HepG2 (cell line): ENCODE results near the gene PRSS23. TPM values are rescaled to one million over a fixed set of nuclear protein-coding genes. Genes with fewer than 3 reads are reported as not detected.

Source experiments
- ATAC-seq: fragments of 200-7000 bp; cut with Tn5 transposase; 3 replicates; pipeline ENCODE4 v1.9.1; 2020; ENCODE audit warnings: mild to moderate bottlenecking, moderate library complexity
- BruUV-seq: library from RNA; stranded (reverse); fragments of 400-500 nt; replicated peaks from 2 replicates; lab custom pipeline; 2021; lab: Mats Ljungman, UMichigan
- CTCF ChIA-PET: fragments of 300-600 bp; formaldehyde crosslinking; extraction: SDS; loops from one replicate; lab custom pipeline; 2021; ENCODE audit warnings: low total read pairs, inconsistent platforms, low intra/inter-chr PET ratio; lab: Yijun Ruan, JAX
- POLR2A ChIA-PET: fragments of 350-600 bp; sonication (Branson Sonifier 250); formaldehyde crosslinking; loops from one replicate; lab custom pipeline; 2020; ENCODE audit warnings: antibody characterized with exemption, inconsistent platforms; lab: Yijun Ruan, JAX
- DNase-seq: peaks from one replicate; pipeline ENCODE4 v3.0.0-alpha.2; 2015; ENCODE audit warnings: low spot score
- FAIRE-seq: peaks from 3 replicates; lab custom pipeline; 2011; peaks lifted over from hg19 to GRCh38; lab: Jason Lieb, UNC
- H2AFZ ChIP-seq: one replicate; pipeline ENCODE4 v1.6.1; 2011; ENCODE audit warnings: low read length, inconsistent platforms
- H3K27ac ChIP-seq: fragments of 300-600 bp; 3 replicates; pipeline ENCODE4 v1.8.0; 2011; ENCODE audit warnings: mixed run types, mild to moderate bottlenecking, mixed read lengths, low read length, inconsistent platforms; ENCODE audit not compliant: insufficient read depth; ENCODE audit errors: extremely low read length
- H3K27me3 ChIP-seq, 2 experiments: fragments of 200-600 bp in 1 of 2; 2 replicates in 1 of 2; 3 replicates in 1 of 2; pipeline versions ENCODE4 v1.6.0 to v1.8.0; 2011; ENCODE audit warnings: low read length in 2 of 2, mild to moderate bottlenecking in 2 of 2, moderate library complexity in 2 of 2, inconsistent platforms in 1 of 2; ENCODE audit not compliant: insufficient read depth in 2 of 2, control insufficient read depth in 1 of 2
- H3K36me3 ChIP-seq, 2 experiments: fragments of 200-600 bp in 1 of 2; replicated peaks in 1 of 2; 2 replicates in 1 of 2; 3 replicates in 1 of 2; pipeline versions ENCODE4 v1.5.1 to v1.8.0; 2011; ENCODE audit warnings: low read length in 2 of 2, inconsistent platforms in 1 of 2; ENCODE audit not compliant: insufficient read depth in 2 of 2, control insufficient read depth in 1 of 2
- H3K4me1 ChIP-seq: 2 replicates; pipeline ENCODE4 v1.5.1; 2012; ENCODE audit warnings: low read length, inconsistent platforms; ENCODE audit not compliant: insufficient read depth
- H3K4me2 ChIP-seq: 2 replicates; pipeline ENCODE4 v1.6.0; 2011; ENCODE audit warnings: low read depth, low read length, inconsistent platforms
- H3K4me3 ChIP-seq, 3 experiments: fragments of 200-600 bp in 1 of 3; sonication (generic), shearing (Covaris generic) in 1 of 3; replicated peaks in 1 of 3; 2 replicates each; pipeline ENCODE4 v1.5.1; 2011 to 2016; ENCODE audit warnings: low read length in 3 of 3, inconsistent platforms in 2 of 3, low read depth in 2 of 3, mild to moderate bottlenecking in 2 of 3, control low read depth in 1 of 3, mixed read lengths in 1 of 3; ENCODE audit not compliant: insufficient read depth in 1 of 3
- H3K79me2 ChIP-seq: one replicate; pipeline ENCODE4 v1.6.1; 2011; ENCODE audit warnings: low read length, inconsistent platforms; ENCODE audit not compliant: insufficient read depth
- H3K9ac ChIP-seq: 2 replicates; pipeline ENCODE4 v1.6.0; 2011; ENCODE audit warnings: mild to moderate bottlenecking, low read depth, low read length, inconsistent platforms; ENCODE audit not compliant: insufficient read depth
- H3K9me3 ChIP-seq: 2 replicates; pipeline ENCODE4 v1.5.1; 2012; ENCODE audit warnings: mild to moderate bottlenecking, low read length
- H4K20me1 ChIP-seq: 2 replicates; pipeline ENCODE4 v1.6.0; 2011; ENCODE audit warnings: inconsistent platforms, mild to moderate bottlenecking, low read length, moderate library complexity; ENCODE audit not compliant: insufficient read depth
- ATF7-NPFF ChIP-seq: sonication (generic); formaldehyde crosslinking; IDR thresholded peaks from 2 replicates; pipeline ENCODE4 v1.8.1; 2023; ENCODE audit warnings: mild to moderate bottlenecking, low read depth, missing genetic modification reagents, moderate library complexity
- EEA1 ChIP-seq: sonication (generic); formaldehyde crosslinking; IDR thresholded peaks from 2 replicates; pipeline ENCODE4 v1.5.1; 2020; ENCODE audit warnings: mild to moderate bottlenecking, missing genetic modification reagents, borderline replicate concordance
- ETS1 ChIP-seq: sonication (generic); formaldehyde crosslinking; IDR thresholded peaks from 2 replicates; pipeline ENCODE4 v1.4.0; 2020; ENCODE audit warnings: missing genetic modification reagents
- HMGXB3 ChIP-seq: sonication (generic); formaldehyde crosslinking; IDR thresholded peaks from 2 replicates; pipeline ENCODE4 v1.4.0; 2020; ENCODE audit warnings: missing genetic modification reagents, borderline replicate concordance
- HNRNPH1 ChIP-seq: fragments of 200-400 bp; formaldehyde crosslinking; optimal IDR thresholded peaks from 2 replicates; pipeline ENCODE3; 2017; ENCODE audit warnings: mild to moderate bottlenecking, low read depth, low read length
- ISX ChIP-seq: sonication (generic); formaldehyde crosslinking; conservative IDR thresholded peaks from 2 replicates; pipeline ENCODE4 v1.5.0; 2020; ENCODE audit warnings: missing genetic modification reagents
- KDM5B ChIP-seq: sonication (generic); formaldehyde crosslinking; IDR thresholded peaks from 2 replicates; pipeline ENCODE4 v1.4.0; 2020; ENCODE audit warnings: missing genetic modification reagents, mild to moderate bottlenecking, borderline replicate concordance
- NR2F1 ChIP-seq, 2 experiments: fragments of 450-650 bp in 1 of 2; formaldehyde crosslinking in 1 of 2; IDR thresholded peaks; 2 replicates each; pipeline versions ENCODE4 v1.5.0 to v1.6.1; 2016 to 2020; ENCODE audit warnings: mild to moderate bottlenecking in 1 of 2, missing compliant biosample characterization in 1 of 2, missing genetic modification reagents in 1 of 2, moderate library complexity in 1 of 2
- SYNCRIP ChIP-seq: fragments of 200-400 bp; formaldehyde crosslinking; IDR thresholded peaks from 2 replicates; pipeline ENCODE4 v1.6.1; 2018; ENCODE audit warnings: mild to moderate bottlenecking, low read depth, low read length; ENCODE audit not compliant: insufficient read depth
- TAF1 ChIP-seq: sonication (generic); formaldehyde crosslinking; IDR thresholded peaks from 2 replicates; pipeline ENCODE4 v1.4.0; 2020; ENCODE audit warnings: missing genetic modification reagents
- ZBTB42 ChIP-seq: sonication (generic); formaldehyde crosslinking; IDR thresholded peaks from 2 replicates; pipeline ENCODE4 v1.5.0; 2020; ENCODE audit warnings: mild to moderate bottlenecking, missing genetic modification reagents
- ZNF562 ChIP-seq: sonication (generic); formaldehyde crosslinking; IDR thresholded peaks from 2 replicates; pipeline ENCODE4 v1.8.0; 2022; ENCODE audit warnings: missing genetic modification reagents, borderline replicate concordance
- ZNF713 ChIP-seq: sonication (generic); formaldehyde crosslinking; IDR thresholded peaks from 2 replicates; pipeline ENCODE4 v1.4.0; 2020; ENCODE audit warnings: mild to moderate bottlenecking, missing genetic modification reagents
- ZSCAN29 ChIP-seq: sonication (generic); formaldehyde crosslinking; conservative IDR thresholded peaks from 2 replicates; pipeline ENCODE4 v1.4.0; 2020; ENCODE audit warnings: mild to moderate bottlenecking, missing genetic modification reagents
- ZSCAN31 ChIP-seq: sonication (generic); formaldehyde crosslinking; IDR thresholded peaks from 2 replicates; pipeline ENCODE4 v1.5.0; 2020; ENCODE audit warnings: low read depth, mild to moderate bottlenecking, missing genetic modification reagents
- WGBS: methylation state at CpG from one replicate; pipeline ENCODE4 v1.1.6; 2017; ENCODE audit warnings: low lambda C conversion rate; 5-methylcytosine and 5-hydroxymethylcytosine counted together
- in situ Hi-C: cut with HindIII; loops from 2 replicates; pipeline ENCODE4 v1.10.0; 2017; ENCODE audit warnings: low pct_unique_long_range_greater_than_20kb; ENCODE audit not compliant: extremely low pct_ligation_motif_present
- intact Hi-C: fragments of 100-400 bp; cut with micrococcal nuclease; formaldehyde crosslinking; loops from one replicate; pipeline ENCODE4 v1.10.0; 2022; ENCODE audit not compliant: unreplicated experiment
- polyA plus RNA-seq, 8 experiments: library from polyadenylated mRNA; depleted of rRNA in 3 of 8; stranded (reverse) in 7 of 8; unstranded in 1 of 8; fragments of >200 nt; fragmentation: Illumina TruSeq in 4 of 8; extraction: Trizol in 4 of 8; gene quantifications; 2 replicates each; pipeline versions ENCODE4 v1.2.1 to v1.2.3, GENCODE V29; 2011 to 2016; ENCODE audit warnings: low read depth in 4 of 8, missing spikeins in 1 of 8, mixed read lengths in 1 of 8; ENCODE audit not compliant: insufficient read depth in 1 of 8
- total RNA-seq, 5 experiments: library from RNA; depleted of rRNA; stranded (reverse); fragments of >200 nt; fragmentation: Illumina TruSeq; extraction: Trizol; gene quantifications; 2 replicates each; pipeline ENCODE4 v1.2.3, GENCODE V29; 2016; ENCODE audit warnings: low read depth in 1 of 5

Gene PRSS23
- total and polyA plus RNA-seq, 2 of the 13 experiments (the other 11 are each of a cell fraction or from before 2014, with no cell fraction given), result 0.20 to 0.30 TPM

GRCh38 chr11:86784241-86784681 lies 16.1 kb upstream of the PRSS23 start:
- H3K79me2 ChIP-seq, result no peaks in the 10 kb centered on the region
- H4K20me1 ChIP-seq, result no peaks in the 10 kb centered on the region
- in situ Hi-C loops, result no loop called here
- no peak overlapping the region for H3K4me2 ChIP-seq
- no peak overlapping the region for H2AFZ ChIP-seq
- H3K9me3 ChIP-seq, result no peaks in the 10 kb centered on the region
- ATAC-seq (no peak), DNase-seq (no peak)
- BruUV-seq, result no TSS peak
- TF ChIP-seq NR2F1 (CRISPR knock-in tag; IDR thresholded peaks at IDR 0.05), result no peak
- no peak for TF ChIP-seq ETS1 (CRISPR knock-in tag)
- TF ChIP-seq ZSCAN31 (CRISPR knock-in tag), result no peak
- TF ChIP-seq SYNCRIP, result no peak
- TF ChIP-seq HNRNPH1, result no peak
- TF ChIP-seq TAF1 (CRISPR knock-in tag), result no peak
- TF ChIP-seq KDM5B, result no peak
- no peak for TF ChIP-seq ZNF713
- no peak for TF ChIP-seq ZNF562
- TF ChIP-seq HMGXB3 (CRISPR knock-in tag), result no peak
- TF ChIP-seq ISX (CRISPR knock-in tag), result no peak
- TF ChIP-seq ZBTB42 (CRISPR knock-in tag), result no peak
- TF ChIP-seq EEA1 (CRISPR knock-in tag), result no peak
- TF ChIP-seq ZSCAN29 (CRISPR knock-in tag), result no peak
- TF ChIP-seq ATF7-NPFF (CRISPR knock-in tag), result no peak
- TF ChIP-seq, all 625 proteins: peak for 0
- POLR2A ChIA-PET, result no interaction called here
- WGBS, result 3% methylated on average over 2 of the region's 2 CpGs
- H3K27me3 ChIP-seq, result peaks cover under 1 to 1% of the 10 kb centered on the region in 2 experiments; a peak in 2 of 5 replicates
- FAIRE-seq, result no peak
- no peaks in the 10 kb centered on the region for H3K36me3 ChIP-seq
- H3K27ac ChIP-seq, result no peak overlapping the region
- H3K4me3 ChIP-seq, result no peak overlapping the region
- CTCF ChIA-PET, result no interaction called here
- H3K4me1 ChIP-seq, result no peaks in the 10 kb centered on the region
- H3K9ac ChIP-seq, result no peak overlapping the region
- intact Hi-C loops, result no loop called here
